Measurements from ENCODE around the gene UGCG. TPM values are rescaled to one million over a fixed set of nuclear protein-coding genes. Genes with fewer than 3 reads are reported as not detected.

The UGCG gene
- total RNA-seq, 1 experiment from 2014 or later, result 32.6 TPM

Small RNAs within 50 kb of the gene (microRNA-seq; reads per million reads assigned to microRNA genes)
- gene MIR4668 (ENCODE audit: borderline number of aligned reads), result not detected

Other genes starting within 250 kb of the UGCG start
- gene GNG10, start 235.2 kb upstream of the UGCG start, total RNA-seq (2021; ENCODE audit: unreplicated experiment), result 46.8 TPM
- 1.1 TPM for gene SHOC1, start 101.9 kb upstream of the UGCG start, total RNA-seq (2021; ENCODE audit: unreplicated experiment)